RPMI8226 (cell line): ENCODE results near the gene ASXL1.

Experiments used
- DNase-seq: peaks from one replicate; pipeline ENCODE4 v3.0.0-alpha.2; 2015

The ASXL1 gene

DNA sequence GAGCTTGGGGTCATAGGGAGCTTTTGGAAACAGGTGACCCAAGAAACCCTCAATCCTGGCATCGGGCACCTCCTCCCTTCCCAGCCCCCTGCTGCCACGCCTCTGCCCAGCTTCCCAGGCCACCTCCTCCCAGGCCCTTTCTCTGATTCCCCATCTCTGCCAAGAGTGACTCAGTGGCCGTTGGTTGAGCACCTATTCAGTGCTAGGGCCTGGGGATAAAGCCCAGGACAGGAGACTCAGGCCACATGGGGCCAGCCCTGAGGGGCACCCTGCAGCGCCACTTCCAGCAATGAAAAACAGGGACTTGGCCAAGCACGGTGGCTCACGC, 110.1 kb downstream of the ASXL1 start:
- DNase-seq, result no peak

- no peak for DNase-seq
Observed at GRCh38 chr20:32468860-32469259, 110.7 kb downstream of the ASXL1 start.

DNA sequence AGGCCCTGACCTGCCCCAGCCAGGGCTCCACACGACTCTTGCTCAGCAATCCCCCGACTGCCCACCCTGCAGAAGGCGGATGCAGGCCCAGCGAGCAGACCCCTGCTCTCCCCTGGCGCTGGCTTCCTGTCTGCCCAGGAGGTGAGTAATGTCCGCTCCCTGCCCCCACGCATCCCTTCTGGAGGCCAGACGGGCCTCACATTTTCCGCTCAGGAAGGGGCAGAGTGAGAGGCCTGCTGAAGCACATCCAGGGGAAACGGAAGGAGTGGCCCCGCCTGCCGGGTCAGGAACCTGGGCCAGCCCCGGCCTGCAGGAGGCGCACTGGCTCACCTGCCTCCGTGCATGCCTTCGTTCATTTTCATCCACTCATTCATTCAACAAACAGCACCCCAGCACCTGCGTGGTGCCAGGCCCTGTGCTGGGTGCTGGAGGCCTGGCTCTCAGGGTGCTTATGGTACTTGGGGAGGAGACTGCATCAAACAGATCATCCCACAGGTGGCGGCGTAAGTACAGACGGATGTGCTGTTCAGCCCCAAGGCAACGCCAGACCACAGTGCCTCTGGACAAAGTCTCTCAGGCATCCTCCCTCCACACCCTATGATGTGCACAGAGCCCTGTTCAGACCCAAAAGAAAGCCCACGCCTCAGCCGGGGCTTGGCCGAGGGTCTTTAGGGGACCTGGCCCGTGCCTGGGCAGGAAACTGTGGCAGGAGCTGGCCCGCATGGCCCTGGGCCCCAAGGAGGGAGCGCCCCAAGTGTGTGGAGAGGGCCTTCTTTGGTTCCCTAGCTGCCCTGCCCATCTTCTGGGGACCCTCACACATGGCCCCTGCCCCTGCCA, 112.1 kb downstream of the ASXL1 start:
- peak; percentile 52 for DNase-seq

GRCh38 chr20:32470940-32471339, 112.8 kb downstream of the ASXL1 start:
- DNase-seq, result no peak

- DNase-seq, result no peak
Observed at GRCh38 chr20:32472581-32473207, 114.6 kb downstream of the ASXL1 start.

DNA sequence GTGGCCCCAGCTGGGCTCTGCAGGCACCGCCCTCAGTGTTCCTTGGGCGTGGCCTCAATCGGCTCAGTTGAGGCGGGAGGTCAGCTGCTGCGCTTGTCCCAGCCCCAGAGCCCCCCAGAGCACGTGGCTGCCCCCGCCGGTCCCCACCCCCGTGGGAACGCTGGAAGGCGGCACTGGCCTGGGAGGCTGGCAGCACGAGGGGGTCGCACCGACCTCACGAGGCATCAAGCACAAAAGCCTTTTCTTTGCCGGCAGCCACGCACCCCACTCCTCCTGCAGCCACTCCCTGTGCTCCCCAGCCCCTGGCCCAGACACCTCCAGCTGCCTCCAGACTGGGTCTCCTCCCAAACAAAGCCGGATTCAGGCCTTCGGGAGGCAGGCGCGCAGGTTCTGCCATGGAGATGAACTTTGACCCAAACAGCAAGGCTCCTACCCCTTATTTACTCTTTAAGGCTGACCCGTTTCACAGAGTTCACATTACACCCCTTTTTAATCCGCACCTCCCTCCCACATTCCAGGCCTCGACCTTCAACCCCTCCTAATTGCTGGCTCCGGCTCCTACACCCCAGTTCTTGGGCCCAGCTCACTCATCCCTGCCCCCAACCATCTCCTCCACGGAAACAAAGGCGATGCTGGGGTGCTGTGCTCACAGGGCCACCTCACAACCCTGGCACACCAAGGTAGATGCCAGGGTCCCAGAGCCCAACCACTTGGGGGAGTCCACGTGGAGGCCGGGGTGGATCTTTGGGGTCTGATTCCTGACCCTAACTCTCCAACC, 115.3 kb downstream of the ASXL1 start:
- DNase-seq, result no peak

DNA sequence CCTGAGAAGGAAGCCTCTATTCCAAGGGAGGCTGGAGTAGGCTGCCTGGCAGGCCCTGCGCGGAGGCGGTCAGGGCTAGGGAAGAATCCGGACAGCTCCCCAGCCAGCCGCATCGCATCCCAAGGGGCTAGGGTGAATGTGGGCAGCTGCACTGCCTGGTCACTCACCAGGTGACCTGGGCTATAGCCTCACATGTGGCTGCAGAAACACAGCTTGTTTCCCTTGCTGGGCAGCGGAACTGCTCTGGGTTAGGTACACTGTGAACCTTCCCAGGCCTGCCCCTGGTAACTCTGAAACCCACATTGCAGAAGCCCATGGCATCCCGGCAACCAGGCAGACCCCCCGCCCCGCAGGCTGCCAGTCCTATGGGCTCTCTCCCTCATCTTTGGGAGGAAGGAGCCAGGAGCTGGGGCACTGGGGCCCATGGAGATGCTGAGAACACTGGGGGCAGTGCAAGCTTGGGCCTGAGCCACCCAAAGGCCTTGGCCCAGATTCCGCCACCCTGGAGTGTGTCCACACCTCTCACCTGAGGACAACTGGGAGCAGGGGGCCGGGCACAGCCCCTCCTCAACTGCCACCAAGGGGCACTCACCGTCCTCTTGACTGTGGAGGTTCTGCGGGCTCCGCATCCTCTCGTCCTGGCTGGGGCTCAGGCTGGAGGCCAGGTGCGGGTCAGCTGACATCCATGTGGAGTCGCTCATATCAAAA, 116.0 kb downstream of the ASXL1 start:
- no peak for DNase-seq

- DNase-seq, result no peak
Observed at GRCh38 chr20:32474717-32474966, 116.5 kb downstream of the ASXL1 start.

DNA sequence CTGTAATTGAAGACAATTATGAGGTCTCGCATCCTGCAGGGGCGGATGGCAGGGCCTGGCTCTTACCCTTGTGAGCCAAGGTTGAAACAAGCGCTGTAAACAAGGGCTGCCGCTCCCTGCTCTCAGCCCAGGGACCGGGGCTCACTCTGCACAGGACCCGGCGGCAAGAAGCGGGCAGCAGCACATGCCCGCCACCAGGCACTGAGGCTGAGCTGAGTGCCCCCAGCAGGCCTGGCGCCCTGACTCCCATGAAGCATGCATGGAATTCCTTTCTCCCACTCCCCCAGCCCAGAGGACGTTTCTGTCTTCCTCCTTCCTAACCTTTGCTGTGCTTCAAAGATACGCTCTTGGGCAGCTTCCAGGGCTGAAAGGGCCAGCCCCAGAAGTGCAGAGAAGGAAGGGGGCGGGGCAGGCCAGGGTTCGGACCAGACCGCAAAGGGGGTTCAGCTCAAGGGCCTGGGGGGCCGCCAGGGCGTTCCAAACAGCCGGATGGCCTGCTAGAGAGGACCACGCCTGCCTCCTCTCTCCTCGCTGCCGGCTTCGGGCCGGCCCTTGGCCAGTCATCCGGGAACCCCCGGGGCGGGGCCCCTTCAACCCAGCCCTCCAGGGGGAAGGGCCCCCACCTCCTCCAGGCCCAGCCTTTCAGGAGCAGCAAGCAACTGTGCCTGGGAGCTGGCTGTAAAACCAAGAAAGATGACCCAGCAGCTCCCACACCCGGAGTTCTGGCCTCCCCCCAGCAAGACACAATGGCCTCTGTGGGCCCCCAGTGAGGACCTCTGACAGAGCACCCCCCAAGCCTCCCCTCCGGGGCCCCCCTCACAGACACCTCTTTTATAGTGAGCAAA, 117.1 kb downstream of the ASXL1 start:
- DNase-seq, result peak; percentile 23

DNA sequence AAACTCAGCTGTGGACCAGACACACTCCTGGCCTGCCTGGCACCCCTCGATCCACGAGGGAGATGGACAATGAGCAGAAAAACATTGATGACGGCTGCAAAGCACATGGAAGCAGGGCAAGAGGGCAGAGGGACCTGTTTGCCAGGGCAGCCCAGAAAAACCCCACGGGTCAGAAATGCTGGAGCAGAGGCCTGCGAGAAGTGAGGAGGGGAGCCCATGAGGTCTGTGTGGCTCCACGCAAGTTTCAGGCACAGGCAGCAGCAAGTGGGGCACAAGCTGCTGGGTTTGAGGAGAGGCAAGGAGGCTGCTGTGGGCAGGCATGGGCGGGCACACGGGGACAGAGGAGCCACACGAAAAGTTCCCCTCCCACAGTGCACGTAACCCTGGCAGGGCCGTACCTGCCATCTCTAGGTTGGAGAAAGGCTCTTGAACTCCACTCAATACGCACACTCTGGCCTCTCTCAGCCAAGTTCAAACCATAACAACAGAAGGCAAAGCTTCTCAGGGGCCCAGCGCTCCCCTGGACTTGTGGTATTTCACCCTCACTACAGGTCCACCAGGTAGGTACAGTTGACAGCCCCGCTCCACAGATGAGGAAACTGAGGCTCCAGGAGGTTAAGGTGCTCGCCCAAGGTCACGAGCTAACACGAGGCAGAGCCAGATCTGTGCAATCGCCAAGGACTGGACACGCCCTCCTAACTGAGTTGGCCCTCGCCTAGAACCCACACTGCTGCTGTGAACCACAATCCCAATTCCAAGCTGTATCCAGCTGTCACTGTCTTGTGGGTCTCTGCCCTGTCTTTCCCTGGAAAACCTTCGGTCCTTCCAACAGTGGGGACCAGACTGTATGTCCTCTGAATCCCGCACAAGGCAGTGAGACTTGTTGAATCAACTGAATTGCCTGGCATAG, 118.8 kb downstream of the ASXL1 start:
- no peak for DNase-seq

- no peak for DNase-seq
Observed at GRCh38 chr20:32477594-32478512, 119.7 kb downstream of the ASXL1 start.

GRCh38 chr20:32478576-32478975, 120.4 kb downstream of the ASXL1 start:
- no peak for DNase-seq

GRCh38 chr20:32479012-32479411, 120.9 kb downstream of the ASXL1 start:
- no peak for DNase-seq

DNA sequence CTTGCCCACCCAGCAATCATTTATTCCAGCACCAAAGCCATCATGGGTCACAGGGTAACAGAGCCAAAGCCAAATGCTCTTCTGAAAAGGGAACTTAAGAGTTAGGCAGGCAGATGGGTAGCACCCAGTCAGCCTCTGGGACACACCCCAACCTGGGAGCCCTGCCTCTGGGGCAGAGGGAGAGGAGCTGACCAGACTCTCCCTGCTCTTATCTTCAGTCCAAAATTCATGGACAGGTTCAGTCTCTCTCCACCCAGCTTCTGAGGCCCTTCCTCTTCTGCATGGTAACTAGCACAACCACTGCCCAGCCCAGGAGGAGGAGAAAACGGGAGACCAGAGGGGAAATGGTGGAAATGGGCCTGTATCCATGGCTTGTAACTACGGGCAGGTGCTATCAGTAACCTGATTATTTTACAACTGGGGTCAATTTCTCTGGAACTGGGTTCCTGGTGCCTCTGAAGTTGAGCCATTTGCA, 121.6 kb downstream of the ASXL1 start:
- DNase-seq, result no peak

DNA sequence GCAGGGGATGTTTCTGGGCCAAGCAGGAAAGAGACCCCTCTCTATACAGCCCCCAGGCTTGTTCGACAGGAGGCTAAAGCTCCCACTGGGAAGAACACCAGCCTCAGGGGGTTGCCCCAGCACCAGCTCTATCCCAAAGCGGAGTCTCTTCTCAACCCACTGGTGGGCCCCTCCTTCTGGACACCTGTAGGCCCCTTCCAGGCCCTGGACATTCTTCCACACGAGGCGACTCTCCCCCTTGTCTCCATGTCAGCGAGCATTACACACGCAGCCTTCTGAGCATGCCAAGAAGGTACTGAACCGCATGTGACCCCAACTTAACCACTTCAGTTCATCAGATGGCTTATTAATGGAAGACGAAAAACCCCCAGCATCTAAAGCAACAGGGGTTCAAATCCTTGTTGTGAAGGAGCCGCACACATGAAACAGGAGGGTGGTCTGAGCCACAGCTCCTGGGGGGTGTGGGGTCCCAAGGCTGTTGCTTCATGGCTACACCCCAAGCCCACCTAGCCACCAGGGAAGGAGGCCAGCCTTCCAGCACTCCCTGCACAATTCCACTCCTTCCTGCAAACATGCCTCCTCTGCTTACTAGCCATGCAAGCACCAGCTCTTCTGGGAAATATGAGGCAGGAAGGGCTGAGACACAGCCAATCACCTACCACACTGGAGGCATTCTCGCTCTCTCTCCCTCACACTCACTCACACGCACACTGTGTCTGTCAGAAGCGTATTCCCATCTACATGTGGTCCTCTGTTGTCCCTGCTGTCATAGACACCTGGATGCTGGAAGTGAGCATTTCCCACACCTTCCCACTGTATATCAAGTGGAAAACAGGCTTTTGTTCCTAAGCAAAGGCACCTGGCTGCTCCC, 122.5 kb downstream of the ASXL1 start:
- DNase-seq, result no peak

DNA sequence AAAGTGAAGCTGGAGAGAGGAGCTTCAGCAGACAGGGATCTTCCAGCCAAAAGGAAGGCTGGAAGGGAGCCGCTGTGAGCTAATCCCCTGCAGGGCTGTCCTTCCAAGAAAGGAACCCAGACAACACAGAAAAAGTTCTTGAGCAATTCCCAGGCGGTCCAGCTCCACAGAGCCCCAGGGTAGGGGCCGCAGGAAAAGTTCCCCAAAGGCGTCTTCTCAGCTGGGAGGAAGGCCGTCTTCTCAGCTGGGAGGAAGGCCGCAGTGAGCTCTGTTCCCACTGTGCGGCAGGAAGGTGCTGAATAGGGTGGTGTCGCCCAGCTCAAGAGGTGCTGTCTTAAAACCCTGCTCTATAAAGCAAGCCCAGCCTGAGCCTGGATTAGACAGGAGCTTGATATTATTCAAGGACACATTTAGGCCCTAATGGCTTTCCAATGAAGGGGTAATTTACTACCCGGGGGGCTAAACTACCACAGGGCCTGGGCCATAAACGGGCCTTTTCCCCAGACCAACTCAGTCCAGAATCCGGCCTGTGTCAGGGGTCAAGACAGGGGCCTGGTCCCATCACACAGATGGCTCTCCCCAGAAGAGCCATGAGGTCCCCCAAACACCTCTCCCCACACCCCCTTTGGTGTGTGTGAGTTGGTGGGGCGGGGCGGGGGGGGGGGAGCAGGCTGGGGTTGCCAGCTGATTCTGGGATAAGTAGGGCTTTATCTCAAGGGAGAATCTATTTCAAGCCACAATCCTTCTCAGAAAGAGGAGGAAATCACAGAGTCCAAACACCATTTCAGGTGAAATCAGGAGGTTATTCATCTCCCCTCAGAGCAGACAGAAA, 123.4 kb downstream of the ASXL1 start:
- DNase-seq, result no peak

- DNase-seq, result no peak
Observed at GRCh38 chr20:32482143-32482441, 124.0 kb downstream of the ASXL1 start.
